Measurements from ENCODE around the gene DNAH14. TPM values are rescaled to one million over a fixed set of nuclear protein-coding genes. Genes with fewer than 3 reads are reported as not detected.

Gene DNAH14
- total RNA-seq, 1 experiment from 2014 or later: 57.3 TPM

DNA sequence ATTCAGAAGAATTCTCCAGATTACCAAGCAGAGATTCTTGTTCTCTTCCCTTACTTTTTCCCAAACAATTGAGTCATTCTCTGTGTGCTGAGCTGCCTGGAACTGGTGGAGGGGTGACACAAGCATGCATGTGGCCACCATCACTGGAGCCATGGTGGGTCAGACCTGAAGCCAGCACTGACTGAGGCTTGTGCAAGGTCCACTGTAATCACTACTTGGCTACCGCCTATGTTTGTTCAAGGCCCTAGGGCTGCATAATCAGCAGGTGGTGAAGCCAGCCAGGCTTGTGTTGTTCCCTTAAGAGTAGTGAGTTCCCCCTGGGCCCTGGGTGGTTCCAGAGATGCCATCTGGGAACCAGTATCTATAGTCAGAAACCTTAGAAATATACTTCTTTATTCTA, 183.8 kb downstream of the DNAH14 start:
- POLR2A ChIA-PET: no interaction called here
- H3K4me1 ChIP-seq: no peaks in the 10 kb centered on the region
- no peaks in the 10 kb centered on the region for H3K27me3 Mint-ChIP-seq (ENCODE audit: insufficient read depth, unreplicated experiment)
- H3K9me3 ChIP-seq: no peaks in the 10 kb centered on the region
- CTCF ChIA-PET: no interaction called here
- no peak overlapping the region for H3K4me3 Mint-ChIP-seq (ENCODE audit: unreplicated experiment)
- no peaks in the 10 kb centered on the region for H3K36me3 Mint-ChIP-seq (ENCODE audit: insufficient read depth, unreplicated experiment)
- H3K4me3 ChIP-seq (ENCODE audit: low read depth, low read length): no peak overlapping the region
- no peaks in the 10 kb centered on the region for H3K36me3 ChIP-seq (ENCODE audit: control insufficient read depth, insufficient read depth, low read length)
- DNase-seq: no peak
- TF ChIP-seq, protein P1, sequence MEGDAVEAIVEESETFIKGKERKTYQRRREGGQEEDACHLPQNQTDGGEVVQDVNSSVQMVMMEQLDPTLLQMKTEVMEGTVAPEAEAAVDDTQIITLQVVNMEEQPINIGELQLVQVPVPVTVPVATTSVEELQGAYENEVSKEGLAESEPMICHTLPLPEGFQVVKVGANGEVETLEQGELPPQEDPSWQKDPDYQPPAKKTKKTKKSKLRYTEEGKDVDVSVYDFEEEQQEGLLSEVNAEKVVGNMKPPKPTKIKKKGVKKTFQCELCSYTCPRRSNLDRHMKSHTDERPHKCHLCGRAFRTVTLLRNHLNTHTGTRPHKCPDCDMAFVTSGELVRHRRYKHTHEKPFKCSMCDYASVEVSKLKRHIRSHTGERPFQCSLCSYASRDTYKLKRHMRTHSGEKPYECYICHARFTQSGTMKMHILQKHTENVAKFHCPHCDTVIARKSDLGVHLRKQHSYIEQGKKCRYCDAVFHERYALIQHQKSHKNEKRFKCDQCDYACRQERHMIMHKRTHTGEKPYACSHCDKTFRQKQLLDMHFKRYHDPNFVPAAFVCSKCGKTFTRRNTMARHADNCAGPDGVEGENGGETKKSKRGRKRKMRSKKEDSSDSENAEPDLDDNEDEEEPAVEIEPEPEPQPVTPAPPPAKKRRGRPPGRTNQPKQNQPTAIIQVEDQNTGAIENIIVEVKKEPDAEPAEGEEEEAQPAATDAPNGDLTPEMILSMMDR (IDR thresholded peaks at IDR 0.05; ENCODE audit: insufficient read depth in 1 of 2, low read depth in 1 of 2, low read length in 1 of 2, severe bottlenecking in 1 of 2, unreplicated experiment in 1 of 2): no peak
- H3K27me3 ChIP-seq (replicated peaks; ENCODE audit: control insufficient read depth, insufficient read depth, low read length): no peaks in the 10 kb centered on the region
- H3K9me3 Mint-ChIP-seq (ENCODE audit: unreplicated experiment): no peaks in the 10 kb centered on the region
- H3K4me1 Mint-ChIP-seq (ENCODE audit: low read depth, unreplicated experiment): no peaks in the 10 kb centered on the region
- BruUV-seq (replicated peaks): no TSS peak
- intact Hi-C loops (cut with micrococcal nuclease; ENCODE audit: unreplicated experiment): no loop called here
- no peak overlapping the region for H3K27ac Mint-ChIP-seq (ENCODE audit: unreplicated experiment)

DNA sequence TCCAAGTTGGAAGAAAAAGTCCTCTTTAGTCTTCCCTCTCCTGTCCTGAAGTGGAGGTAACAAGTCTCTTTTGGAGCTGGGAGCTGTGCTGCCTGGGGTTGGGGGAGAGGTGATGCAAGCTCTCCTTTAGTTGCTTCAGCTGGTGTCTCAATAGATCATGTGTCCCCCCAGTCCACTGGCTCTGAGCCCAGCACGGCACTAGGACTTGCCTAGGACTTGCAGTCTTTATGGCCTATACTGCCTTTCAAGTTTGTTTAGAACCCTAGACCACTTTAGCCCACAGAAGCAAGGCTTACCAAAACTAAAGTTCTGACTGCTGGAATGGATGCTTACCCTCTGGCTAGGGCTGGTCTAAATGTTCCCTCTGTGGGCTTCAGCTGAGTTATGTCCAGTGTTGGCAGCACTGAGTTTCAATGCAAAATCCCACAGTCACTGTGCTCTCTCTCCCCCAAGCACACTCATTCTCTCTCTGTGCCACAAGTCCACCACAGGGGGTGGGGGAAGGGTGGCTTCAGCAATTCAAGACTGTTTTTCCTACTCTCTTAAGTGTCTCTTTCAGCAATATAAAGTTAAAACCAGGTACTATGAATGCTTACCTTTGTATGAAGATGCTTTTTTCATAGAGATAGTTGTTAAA, 185.0 kb downstream of the DNAH14 start:
- Mint-ChIP-seq H3K27ac (ENCODE audit: unreplicated experiment) (no peak overlapping the region), H3K27me3 (ENCODE audit: insufficient read depth, unreplicated experiment) (no peaks in the 10 kb centered on the region), H3K4me3 (ENCODE audit: unreplicated experiment) (no peak overlapping the region), H3K36me3 (ENCODE audit: insufficient read depth, unreplicated experiment) (no peaks in the 10 kb centered on the region), H3K9me3 (ENCODE audit: unreplicated experiment) (no peaks in the 10 kb centered on the region), H3K4me1 (ENCODE audit: low read depth, unreplicated experiment) (no peaks in the 10 kb centered on the region)
- no peaks in the 10 kb centered on the region for H3K4me1 ChIP-seq
- ChIA-PET CTCF (no interaction called here), POLR2A (no interaction called here)
- no peaks in the 10 kb centered on the region for H3K36me3 ChIP-seq (ENCODE audit: control insufficient read depth, insufficient read depth, low read length)
- BruUV-seq (replicated peaks): no TSS peak
- no peaks in the 10 kb centered on the region for H3K27me3 ChIP-seq (replicated peaks; ENCODE audit: control insufficient read depth, insufficient read depth, low read length)
- H3K9me3 ChIP-seq: no peaks in the 10 kb centered on the region
- TF ChIP-seq, protein P1 (IDR thresholded peaks at IDR 0.05; ENCODE audit: insufficient read depth in 1 of 2, low read depth in 1 of 2, low read length in 1 of 2, severe bottlenecking in 1 of 2, unreplicated experiment in 1 of 2): no peak
- DNase-seq: no peak
- no peak overlapping the region for H3K4me3 ChIP-seq (ENCODE audit: low read depth, low read length)
- intact Hi-C loops (cut with micrococcal nuclease; ENCODE audit: unreplicated experiment): no loop called here

DNA sequence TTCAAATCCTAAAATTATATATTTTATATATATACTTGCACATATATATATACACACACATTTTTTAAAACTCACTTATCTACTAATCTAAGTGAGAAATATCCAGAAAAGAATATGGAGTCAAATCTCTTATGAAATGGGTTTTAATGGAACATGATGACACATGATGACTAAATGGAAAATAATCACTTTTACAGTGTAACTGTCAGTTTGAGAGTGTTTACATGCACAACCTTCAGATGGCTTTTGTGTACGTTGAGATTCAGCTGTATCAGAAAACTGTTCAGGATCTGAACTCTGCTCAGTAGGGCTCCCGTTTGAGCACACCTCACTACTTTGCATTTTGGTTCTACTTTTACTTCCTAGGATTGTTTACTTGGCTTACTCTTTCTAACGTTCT, 189.8 kb downstream of the DNAH14 start:
- no peaks in the 10 kb centered on the region for H3K36me3 ChIP-seq (ENCODE audit: control insufficient read depth, insufficient read depth, low read length)
- H3K4me3 ChIP-seq (ENCODE audit: low read depth, low read length): no peak overlapping the region
- H3K9me3 ChIP-seq: no peaks in the 10 kb centered on the region
- H3K4me3 Mint-ChIP-seq (ENCODE audit: unreplicated experiment): no peak overlapping the region
- H3K27ac Mint-ChIP-seq (ENCODE audit: unreplicated experiment): no peak overlapping the region
- no peaks in the 10 kb centered on the region for H3K36me3 Mint-ChIP-seq (ENCODE audit: insufficient read depth, unreplicated experiment)
- TF ChIP-seq, protein P1 (IDR thresholded peaks at IDR 0.05; ENCODE audit: insufficient read depth in 1 of 2, low read depth in 1 of 2, low read length in 1 of 2, severe bottlenecking in 1 of 2, unreplicated experiment in 1 of 2): no peak
- no peaks in the 10 kb centered on the region for H3K4me1 ChIP-seq
- no peaks in the 10 kb centered on the region for H3K9me3 Mint-ChIP-seq (ENCODE audit: unreplicated experiment)
- H3K27me3 ChIP-seq (replicated peaks; ENCODE audit: control insufficient read depth, insufficient read depth, low read length): no peaks in the 10 kb centered on the region
- CTCF ChIA-PET: no interaction called here
- no TSS peak for BruUV-seq (replicated peaks)
- no peak for DNase-seq
- H3K27me3 Mint-ChIP-seq (ENCODE audit: insufficient read depth, unreplicated experiment): no peaks in the 10 kb centered on the region
- H3K4me1 Mint-ChIP-seq (ENCODE audit: low read depth, unreplicated experiment): no peaks in the 10 kb centered on the region
- intact Hi-C loops (cut with micrococcal nuclease; ENCODE audit: unreplicated experiment): no loop called here
- POLR2A ChIA-PET: no interaction called here

All from Caco-2 (cell line).